OCI-LY7 (cell line): ENCODE data around the gene LILRB3. TPM values are rescaled to one million over a fixed set of nuclear protein-coding genes. Genes with fewer than 3 reads are reported as not detected.

ENCODE experiments used
- BruUV-seq: library from RNA; stranded (reverse); fragments of 400-500 nt; replicated peaks from 2 replicates; lab custom pipeline; 2021; lab: Mats Ljungman, UMichigan
- CTCF ChIA-PET: fragments of 300-600 bp; sonication (Branson Sonifier 250); formaldehyde crosslinking; loops from one replicate; lab custom pipeline; 2022; ENCODE audit warnings: antibody characterized with exemption; ENCODE audit not compliant: unreplicated experiment; lab: Charles Lee
- POLR2A ChIA-PET: fragments of 300-600 bp; sonication (Branson Sonifier 250); formaldehyde crosslinking; loops from one replicate; lab custom pipeline; 2022; ENCODE audit warnings: antibody characterized with exemption; lab: Charles Lee
- DNase-seq: peaks from one replicate; pipeline ENCODE4 v3.0.0-alpha.2; 2015; ENCODE audit warnings: low spot score
- H2AFZ ChIP-seq: fragments of 200-600 bp; sonication (generic), shearing (Covaris generic); 2 replicates; pipeline ENCODE4 v1.6.1; 2014; ENCODE audit warnings: mild to moderate bottlenecking, antibody characterized with exemption, low read length, moderate library complexity
- H3K27ac ChIP-seq: fragments of 200-600 bp; sonication (generic); 2 replicates; pipeline ENCODE4 v1.5.1; 2014; ENCODE audit warnings: mixed run types, low read depth, mild to moderate bottlenecking, moderate library complexity, low read length, inconsistent platforms; ENCODE audit not compliant: poor library complexity, severe bottlenecking
- H3K36me3 ChIP-seq: fragments of 200-600 bp; sonication (generic); 2 replicates; pipeline ENCODE4 v1.6.1; 2014; ENCODE audit warnings: mild to moderate bottlenecking, antibody characterized with exemption, low read length, moderate library complexity, mixed read lengths; ENCODE audit not compliant: insufficient read depth
- H3K4me1 ChIP-seq: fragments of 200-600 bp; sonication (generic); 2 replicates; pipeline ENCODE4 v1.5.1; 2014; ENCODE audit warnings: mild to moderate bottlenecking, low read length; ENCODE audit not compliant: insufficient read depth, poor library complexity, severe bottlenecking
- H3K4me2 ChIP-seq: fragments of 200-600 bp; sonication (generic); 2 replicates; pipeline ENCODE4 v1.6.1; 2014; ENCODE audit warnings: mild to moderate bottlenecking, low read length
- H3K4me3 ChIP-seq: fragments of 200-600 bp; sonication (generic); 2 replicates; pipeline ENCODE4 v1.5.1; 2014; ENCODE audit warnings: mild to moderate bottlenecking, low read depth, low read length; ENCODE audit not compliant: poor library complexity, severe bottlenecking
- H3K79me2 ChIP-seq: fragments of 200-600 bp; sonication (generic); 2 replicates; pipeline ENCODE4 v1.6.1; 2016; ENCODE audit warnings: low read depth, mild to moderate bottlenecking, low read length, moderate library complexity, mixed read lengths; ENCODE audit not compliant: insufficient read depth
- H3K9me2 ChIP-seq: fragments of 200-600 bp; sonication (generic); 2 replicates; pipeline ENCODE4 v1.6.1; 2016; ENCODE audit warnings: mild to moderate bottlenecking, low read length, mixed read lengths; ENCODE audit not compliant: insufficient read depth
- H3K9me3 ChIP-seq: fragments of 200-600 bp; sonication (generic); 2 replicates; pipeline ENCODE4 v1.6.1; 2014; ENCODE audit warnings: mild to moderate bottlenecking, mixed run types, low read length, mixed read lengths
- H4K20me1 ChIP-seq: fragments of 200-600 bp; sonication (generic); 2 replicates; pipeline ENCODE4 v1.6.1; 2014; ENCODE audit warnings: mild to moderate bottlenecking, antibody characterized with exemption, low read length, moderate library complexity, mixed read lengths; ENCODE audit not compliant: insufficient read depth
- CTCF ChIP-seq: fragments of 200-600 bp; sonication (generic); conservative IDR thresholded peaks from 2 replicates; pipeline ENCODE4 v1.5.1; 2014; ENCODE audit warnings: mild to moderate bottlenecking, antibody characterized with exemption, low read length, moderate library complexity, mixed read lengths
- EZH2phosphoT487 ChIP-seq: fragments of 200-600 bp; sonication (generic); IDR thresholded peaks from 2 replicates; pipeline ENCODE4 v1.6.1; 2018; ENCODE audit warnings: low read depth, borderline replicate concordance, mild to moderate bottlenecking, mixed run types, antibody characterized with exemption, low read length, moderate library complexity, mixed read lengths
- intact Hi-C: fragments of 100-400 bp; cut with micrococcal nuclease; formaldehyde crosslinking; loops from one replicate; pipeline ENCODE4 v1.10.0; 2022; ENCODE audit not compliant: unreplicated experiment
- total RNA-seq, 2 experiments: library from RNA; depleted of rRNA in 1 of 2; stranded (reverse); fragments of >200 nt in 1 of 2; shearing (Covaris generic) in 1 of 2; gene quantifications; 2 replicates each; pipeline ENCODE4 v1.2.3, GENCODE V29; 2014 to 2022

Gene LILRB3
- total RNA-seq, 2 experiments from 2014 or later, result not detected

GRCh38 chr19:54209811-54210494 is 12.9 kb downstream of the LILRB3 start:
- CTCF ChIA-PET, result no interaction called here
- POLR2A ChIA-PET, result no interaction called here
- no peak overlapping the region for H3K27ac ChIP-seq
- H3K9me2 ChIP-seq, result no peaks in the 10 kb centered on the region
- no peaks in the 10 kb centered on the region for H3K9me3 ChIP-seq
- peaks cover 17% of the 10 kb centered on the region for H3K79me2 ChIP-seq
- no peak overlapping the region for H2AFZ ChIP-seq
- H3K4me2 ChIP-seq, result no peak overlapping the region
- intact Hi-C loops, result no loop called here
- TF ChIP-seq CTCF, result no peak
- no peak for TF ChIP-seq EZH2phosphoT487
- peaks cover 73% of the 10 kb centered on the region for H3K36me3 ChIP-seq
- DNase-seq, result no peak
- BruUV-seq, result no TSS peak
- peaks cover 30% of the 10 kb centered on the region for H3K4me1 ChIP-seq
- no peak overlapping the region for H3K4me3 ChIP-seq
- H4K20me1 ChIP-seq, result peaks cover 21% of the 10 kb centered on the region

DNA sequence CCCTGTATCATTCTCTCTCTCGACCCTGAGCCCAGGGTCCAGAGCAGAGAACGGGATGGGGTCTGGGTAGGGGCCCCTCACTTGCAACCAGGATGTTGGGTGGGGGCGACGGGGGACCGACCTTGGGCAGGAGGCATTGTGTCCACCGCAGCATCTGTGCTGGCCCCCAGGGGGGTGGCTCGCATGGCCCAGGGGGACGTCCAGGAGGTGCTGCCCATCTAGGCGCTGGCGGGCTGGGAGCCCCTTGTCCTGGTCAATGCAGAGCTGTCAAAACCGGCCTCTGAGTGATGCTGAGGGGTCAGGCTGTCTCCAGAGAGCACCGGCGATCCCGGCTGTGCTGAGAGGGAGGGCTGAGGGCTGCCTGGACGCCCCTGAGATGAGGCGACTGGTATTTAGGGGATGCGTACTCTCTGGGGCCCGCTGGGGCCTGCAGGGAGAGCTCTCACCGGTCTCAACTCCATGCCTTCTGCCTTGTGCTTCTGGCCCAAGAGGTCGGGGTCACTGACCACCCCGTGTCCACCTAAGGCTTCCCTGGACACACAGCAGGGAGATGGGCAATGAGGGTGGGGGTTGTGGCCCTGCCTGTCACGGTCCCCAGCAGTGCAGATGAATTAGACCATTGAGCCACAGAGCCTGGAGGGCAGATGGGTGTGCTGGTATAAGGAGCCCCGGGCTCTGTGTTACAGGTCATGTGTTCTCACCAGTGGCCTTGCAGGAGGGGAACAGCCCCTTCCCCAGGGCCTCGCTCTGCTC is 13.6 kb downstream of the LILRB3 start:
- Histone ChIP-seq H3K9me2 (no peaks in the 10 kb centered on the region), H3K9me3 (no peaks in the 10 kb centered on the region), H3K79me2 (peaks cover 24% of the 10 kb centered on the region), H3K27ac (no peak overlapping the region), H2AFZ (no peak overlapping the region), H3K4me3 (no peak overlapping the region), H3K36me3 (peaks cover 78% of the 10 kb centered on the region), H3K4me1 (peaks cover 37% of the 10 kb centered on the region), H3K4me2 (no peak overlapping the region), H4K20me1 (peaks cover 28% of the 10 kb centered on the region)
- TF ChIP-seq EZH2phosphoT487 (no peak), CTCF (no peak)
- ChIA-PET POLR2A (no interaction called here), CTCF (no interaction called here)
- BruUV-seq, result no TSS peak
- DNase-seq, result no peak
- intact Hi-C loops, result no loop called here

DNA sequence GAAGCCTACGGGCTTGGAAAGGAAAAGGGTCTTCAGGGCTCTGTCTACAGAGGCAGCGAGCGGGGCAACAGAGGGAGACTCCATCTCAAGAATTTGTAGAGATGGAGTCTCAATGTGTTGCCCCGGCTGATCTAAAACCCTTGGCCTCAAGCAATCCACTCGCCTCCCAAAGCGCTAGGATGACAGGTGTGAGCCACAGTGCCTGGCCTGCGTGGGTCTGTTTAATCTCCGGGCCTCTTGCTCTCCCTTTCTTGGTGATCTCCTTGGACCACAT is 14.1 kb downstream of the LILRB3 start:
- Histone ChIP-seq H3K4me2 (no peak overlapping the region), H2AFZ (no peak overlapping the region), H3K9me3 (no peaks in the 10 kb centered on the region), H3K4me3 (no peak overlapping the region), H3K9me2 (no peaks in the 10 kb centered on the region), H3K27ac (no peak overlapping the region), H3K4me1 (peaks cover 42% of the 10 kb centered on the region), H4K20me1 (peaks cover 33% of the 10 kb centered on the region), H3K79me2 (peaks cover 29% of the 10 kb centered on the region), H3K36me3 (peaks cover 83% of the 10 kb centered on the region)
- ChIA-PET POLR2A (interaction anchor here (1.4 kb wide), 1 partner anchor 10 kb away, joined by 3 read pairs; no protein-coding TSS in a partner anchor), CTCF (no interaction called here)
- BruUV-seq, result no TSS peak
- intact Hi-C loops, result no loop called here
- TF ChIP-seq CTCF, result no peak
- no peak for TF ChIP-seq EZH2phosphoT487
- DNase-seq, result no peak
